ENCODE data around the gene PLK3. TPM values are rescaled to one million over a fixed set of nuclear protein-coding genes. Genes with fewer than 3 reads are reported as not detected.

Gene PLK3
- total RNA-seq, 4 donors from 2014 or later = 7.0 to 15.0 (median 11.8) TPM

DNA sequence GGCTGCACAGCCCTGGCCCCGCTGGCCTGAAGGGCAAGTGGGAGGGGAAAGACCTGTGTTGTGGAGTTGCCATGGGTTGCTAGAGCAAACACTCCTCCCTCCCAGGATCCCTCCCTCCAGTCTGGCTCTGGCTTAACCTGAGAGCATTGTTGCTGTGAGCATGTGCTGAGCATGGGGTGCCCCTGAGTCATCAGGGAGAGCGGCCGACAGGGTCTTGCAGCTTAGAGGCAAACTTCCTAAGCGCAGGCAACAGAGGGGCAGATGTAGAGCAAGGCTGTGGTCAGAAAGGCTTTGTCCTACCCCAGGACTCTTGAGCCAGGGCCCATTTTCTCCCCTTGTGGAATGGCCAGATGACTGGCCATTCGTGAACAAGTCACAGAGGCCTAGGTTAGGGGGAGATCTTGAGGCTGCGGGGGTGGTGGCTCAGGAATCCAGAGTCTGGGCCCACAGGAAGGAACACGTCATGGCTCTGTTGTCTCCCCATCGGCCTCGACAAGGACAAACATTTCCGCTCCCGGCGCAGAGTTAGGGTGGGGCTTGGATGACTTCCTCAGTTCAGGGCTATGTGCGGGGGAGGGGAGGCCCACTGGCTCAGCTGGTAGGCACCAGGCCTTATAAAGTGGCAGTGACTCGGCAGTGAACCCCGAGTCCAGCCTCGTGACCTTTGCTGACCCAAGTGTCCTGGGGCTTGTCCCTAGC lies 7.3 kb downstream of the PLK3 start:
- TF ChIP-seq, protein P1, sequence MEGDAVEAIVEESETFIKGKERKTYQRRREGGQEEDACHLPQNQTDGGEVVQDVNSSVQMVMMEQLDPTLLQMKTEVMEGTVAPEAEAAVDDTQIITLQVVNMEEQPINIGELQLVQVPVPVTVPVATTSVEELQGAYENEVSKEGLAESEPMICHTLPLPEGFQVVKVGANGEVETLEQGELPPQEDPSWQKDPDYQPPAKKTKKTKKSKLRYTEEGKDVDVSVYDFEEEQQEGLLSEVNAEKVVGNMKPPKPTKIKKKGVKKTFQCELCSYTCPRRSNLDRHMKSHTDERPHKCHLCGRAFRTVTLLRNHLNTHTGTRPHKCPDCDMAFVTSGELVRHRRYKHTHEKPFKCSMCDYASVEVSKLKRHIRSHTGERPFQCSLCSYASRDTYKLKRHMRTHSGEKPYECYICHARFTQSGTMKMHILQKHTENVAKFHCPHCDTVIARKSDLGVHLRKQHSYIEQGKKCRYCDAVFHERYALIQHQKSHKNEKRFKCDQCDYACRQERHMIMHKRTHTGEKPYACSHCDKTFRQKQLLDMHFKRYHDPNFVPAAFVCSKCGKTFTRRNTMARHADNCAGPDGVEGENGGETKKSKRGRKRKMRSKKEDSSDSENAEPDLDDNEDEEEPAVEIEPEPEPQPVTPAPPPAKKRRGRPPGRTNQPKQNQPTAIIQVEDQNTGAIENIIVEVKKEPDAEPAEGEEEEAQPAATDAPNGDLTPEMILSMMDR (IDR thresholded peaks at IDR 0.05; ENCODE audit: low read depth) = no peak

DNA sequence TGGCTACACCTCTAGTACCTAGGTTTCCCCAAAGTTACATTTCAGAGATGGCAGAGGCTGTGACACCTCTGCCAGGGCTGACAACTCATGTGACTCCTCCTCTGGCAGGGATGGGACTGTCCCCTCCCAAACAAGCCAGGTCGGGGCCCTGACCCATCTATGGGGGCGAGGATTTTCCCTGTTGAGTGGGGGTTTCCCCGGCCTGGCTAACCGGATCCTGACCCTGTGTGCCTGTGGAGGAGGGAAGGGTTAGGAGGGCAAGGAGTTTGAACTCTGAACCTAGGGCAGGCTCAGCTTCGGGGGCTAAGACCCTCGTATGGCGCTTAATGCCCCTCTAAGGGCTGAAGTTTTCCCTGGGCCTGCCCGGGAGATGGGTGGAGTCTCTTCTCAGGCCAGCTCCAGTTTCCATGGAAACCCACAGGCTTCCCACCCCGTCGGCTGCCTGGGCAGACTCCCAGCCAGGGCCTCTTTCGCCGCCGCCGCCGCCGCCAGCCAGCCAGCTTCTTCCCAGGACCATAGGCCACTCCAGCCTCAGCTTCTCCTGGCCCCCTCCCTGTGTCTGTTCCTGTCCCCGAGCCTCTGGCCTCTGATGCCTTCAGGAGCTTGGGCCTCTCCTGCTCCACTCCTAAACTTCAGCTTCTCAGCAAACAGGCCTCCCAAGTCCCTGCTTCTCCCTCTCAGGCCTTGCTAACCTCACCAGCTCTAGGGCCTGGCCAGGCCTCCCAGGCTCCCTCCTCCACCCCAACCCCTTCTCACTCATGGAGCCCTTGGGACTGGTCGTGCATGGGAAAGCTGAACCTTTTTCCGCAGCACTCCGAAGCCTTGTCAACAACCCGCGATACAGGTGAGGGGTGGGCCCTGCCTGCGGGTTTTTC lies 8.1 kb downstream of the PLK3 start, which contains the start of gene BTBD19:
Gene BTBD19, plus strand, starts transcription at position 461 of the 875 bp plus-strand sequence. Its CDS starts 298 bp downstream, at position 759.
- TF ChIP-seq, protein P1 (IDR thresholded peaks at IDR 0.05; ENCODE audit: low read depth) = no peak

DNA sequence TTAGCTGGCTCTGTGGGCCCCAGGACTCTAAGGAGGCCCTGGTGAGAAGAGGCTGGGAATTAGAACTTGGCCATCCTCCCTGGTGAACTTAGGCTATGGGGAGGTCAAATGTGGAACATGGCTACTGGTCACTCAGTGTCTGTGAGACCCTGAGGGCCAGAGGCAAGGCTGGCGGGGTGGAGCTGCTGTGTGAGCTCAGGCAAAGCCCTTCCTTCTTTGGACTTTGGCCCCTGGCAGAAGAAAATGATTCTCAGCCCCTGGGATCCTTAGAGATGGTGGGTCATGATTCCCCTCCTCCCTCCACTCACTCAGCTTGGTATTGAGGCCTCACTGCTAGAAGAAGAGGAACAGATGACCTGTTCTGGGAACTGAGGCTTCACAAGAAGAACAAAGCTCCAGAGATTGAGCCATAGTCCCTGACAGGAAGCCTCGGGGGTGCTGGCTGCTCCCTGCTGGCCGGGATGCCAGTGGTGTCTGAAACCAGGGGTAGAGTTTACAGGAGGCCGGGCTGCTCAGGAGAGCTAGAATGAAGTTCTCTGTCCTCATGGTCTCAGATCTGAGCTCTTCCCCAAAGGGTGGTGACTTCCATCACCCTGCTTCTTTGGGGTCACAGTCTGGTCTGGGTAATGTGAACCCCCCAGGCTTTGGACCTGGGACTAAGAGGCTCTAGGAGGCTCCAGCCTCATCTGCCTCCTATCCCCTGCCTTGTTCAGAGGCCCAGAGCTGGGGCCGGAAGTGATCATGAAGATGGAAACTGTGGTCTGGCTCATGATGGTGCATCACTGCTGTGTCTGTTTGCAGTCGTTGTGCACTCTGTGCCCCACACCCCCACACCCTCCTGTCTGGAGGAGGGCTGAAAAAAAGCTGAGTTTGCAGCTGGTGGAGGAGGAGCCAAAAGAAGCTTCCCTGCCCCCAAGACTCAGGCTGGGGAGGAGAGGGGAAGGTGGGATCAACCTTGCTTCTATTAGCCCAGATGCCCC lies 9.1 kb downstream of the PLK3 start:
- TF ChIP-seq, protein P1 (IDR thresholded peaks at IDR 0.05; ENCODE audit: low read depth) = no peak

DNA sequence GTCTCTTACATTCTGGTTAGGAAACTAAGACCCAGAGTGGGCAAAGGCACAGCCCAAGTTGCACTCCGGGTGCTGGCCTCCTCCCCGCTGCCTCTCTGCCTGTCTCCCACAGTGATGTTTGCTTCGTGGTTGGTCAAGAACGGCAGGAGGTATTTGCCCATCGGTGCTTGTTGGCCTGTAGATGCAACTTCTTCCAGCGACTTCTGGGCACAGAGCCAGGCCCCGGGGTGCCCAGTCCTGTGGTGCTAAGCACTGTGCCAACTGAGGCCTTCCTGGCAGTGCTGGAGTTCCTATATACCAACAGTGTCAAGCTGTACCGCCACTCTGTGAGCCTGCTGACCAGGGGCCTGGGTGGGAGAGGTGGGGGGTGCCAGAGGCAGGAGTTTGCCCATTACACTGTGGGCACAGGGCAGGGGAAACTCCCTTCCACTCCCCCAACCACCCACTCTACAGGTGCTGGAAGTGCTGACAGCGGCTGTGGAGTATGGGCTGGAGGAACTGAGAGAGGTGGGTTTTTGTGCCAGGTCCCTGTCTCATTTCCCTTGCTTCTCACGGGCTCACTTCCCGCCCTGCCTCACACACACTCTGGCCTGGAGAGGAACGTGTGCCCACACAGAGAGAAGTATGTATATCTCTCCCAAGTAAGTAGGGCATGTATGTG lies 10.1 kb downstream of the PLK3 start:
- TF ChIP-seq, protein P1 (IDR thresholded peaks at IDR 0.05; ENCODE audit: low read depth) = no peak

DNA sequence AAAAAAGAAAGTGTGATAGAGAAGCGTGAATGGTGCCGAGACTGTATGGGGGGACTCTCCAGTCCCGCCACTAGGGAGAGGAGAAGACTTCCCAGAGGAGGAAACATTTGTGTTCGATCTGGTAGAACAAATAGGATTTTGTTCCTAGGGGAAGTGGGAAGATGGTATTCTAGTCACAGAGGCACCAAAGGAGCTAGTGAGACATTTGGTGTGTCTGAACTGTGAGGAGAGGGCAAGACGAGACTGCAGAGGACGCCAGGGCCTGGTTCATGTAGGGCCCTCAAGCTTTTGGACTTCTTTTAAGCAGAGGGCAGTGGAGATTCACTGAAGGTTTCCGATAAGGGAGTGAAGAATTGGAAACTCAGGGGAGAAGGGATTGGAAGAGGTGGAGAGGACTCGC lies 11.1 kb downstream of the PLK3 start:
- TF ChIP-seq, protein P1 (IDR thresholded peaks at IDR 0.05; ENCODE audit: low read depth) = no peak

DNA sequence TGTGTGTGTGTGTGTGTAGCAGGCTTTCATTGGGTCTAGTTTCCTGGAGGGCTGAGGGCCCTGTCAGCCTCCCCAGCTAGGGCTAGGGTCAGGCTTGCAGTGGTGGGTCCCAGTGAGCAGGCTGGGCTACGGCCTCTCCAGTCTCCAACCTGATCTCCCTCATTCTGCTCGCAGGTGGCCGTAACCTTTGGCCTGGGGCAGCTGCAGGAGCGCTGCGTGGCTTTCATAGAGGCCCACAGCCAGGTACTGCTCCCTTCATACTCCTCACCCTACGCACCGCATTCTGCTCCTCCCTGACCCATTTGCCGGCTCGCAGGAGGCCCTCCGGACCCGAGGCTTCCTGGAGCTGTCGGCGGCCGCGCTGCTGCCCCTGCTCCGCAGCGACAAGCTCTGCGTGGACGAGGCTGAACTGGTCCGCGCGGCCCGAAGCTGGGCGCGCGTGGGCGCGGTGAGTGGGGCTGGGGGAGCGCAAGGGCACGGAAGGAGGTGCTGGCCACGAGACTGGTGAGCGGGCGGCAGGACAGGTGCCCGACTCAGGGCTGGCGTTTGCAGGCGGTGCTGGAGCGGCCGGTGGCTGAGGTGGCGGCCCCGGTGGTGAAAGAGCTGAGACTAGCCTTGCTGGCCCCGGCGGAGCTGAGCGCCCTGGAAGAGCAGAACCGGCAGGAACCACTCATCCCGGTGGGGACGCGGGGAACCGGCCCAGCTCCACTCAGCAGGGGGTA lies 12.8 kb downstream of the PLK3 start:
- TF ChIP-seq, protein P1 (IDR thresholded peaks at IDR 0.05; ENCODE audit: low read depth) = no peak
